ENCODE data around the gene UGT1A4.

The UGT1A4 gene

DNA sequence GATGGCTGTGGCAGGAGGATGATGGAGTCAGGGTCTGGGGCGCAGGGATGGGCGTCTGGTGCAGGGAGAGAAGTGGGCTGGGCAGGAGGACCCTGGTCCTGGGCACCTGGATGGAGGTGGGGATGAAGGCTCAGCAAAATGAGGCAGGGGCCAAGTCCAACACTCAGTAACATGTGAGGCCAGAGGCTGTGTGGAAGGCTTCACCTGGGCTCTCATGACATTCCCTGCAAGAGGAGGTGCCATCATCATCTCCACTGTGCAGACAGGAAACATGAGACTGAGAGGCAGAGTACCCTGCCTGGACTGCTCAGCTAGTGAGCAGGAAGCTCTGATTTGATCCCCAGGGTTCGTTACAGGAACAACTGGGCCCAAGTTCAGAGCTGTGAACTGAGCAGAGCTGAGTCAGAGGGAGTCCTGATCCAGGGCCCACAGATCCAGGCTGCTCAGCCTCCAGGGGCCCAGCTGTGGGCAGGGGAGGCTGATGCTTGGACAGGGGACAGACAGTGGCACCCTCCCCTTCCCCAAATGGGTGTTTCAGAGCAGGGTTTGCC lies 98.9 kb downstream of the UGT1A4 start:
- Histone ChIP-seq H3K27me3 (no peaks in the 10 kb centered on the region), H3K4me1 (peaks cover 13% of the 10 kb centered on the region), H3K4me3 (ENCODE audit: low read depth, low read length) (no peak overlapping the region), H3K36me3 (no peaks in the 10 kb centered on the region), H3K9me3 (no peaks in the 10 kb centered on the region)
- DNase-seq = peak; percentile 6
- TF ChIP-seq CTCF (IDR thresholded peaks at IDR 0.05; ENCODE audit: low read depth, low read length) = no peak

GRCh38 chr2:233817995-233818638 lies 99.6 kb downstream of the UGT1A4 start:
- Histone ChIP-seq H3K9me3 (no peaks in the 10 kb centered on the region), H3K4me1 (peaks cover 13% of the 10 kb centered on the region), H3K4me3 (ENCODE audit: low read depth, low read length) (no peak overlapping the region), H3K36me3 (no peaks in the 10 kb centered on the region), H3K27me3 (no peaks in the 10 kb centered on the region)
- no peak for DNase-seq
- no peak for TF ChIP-seq CTCF (IDR thresholded peaks at IDR 0.05; ENCODE audit: low read depth, low read length)

DNA sequence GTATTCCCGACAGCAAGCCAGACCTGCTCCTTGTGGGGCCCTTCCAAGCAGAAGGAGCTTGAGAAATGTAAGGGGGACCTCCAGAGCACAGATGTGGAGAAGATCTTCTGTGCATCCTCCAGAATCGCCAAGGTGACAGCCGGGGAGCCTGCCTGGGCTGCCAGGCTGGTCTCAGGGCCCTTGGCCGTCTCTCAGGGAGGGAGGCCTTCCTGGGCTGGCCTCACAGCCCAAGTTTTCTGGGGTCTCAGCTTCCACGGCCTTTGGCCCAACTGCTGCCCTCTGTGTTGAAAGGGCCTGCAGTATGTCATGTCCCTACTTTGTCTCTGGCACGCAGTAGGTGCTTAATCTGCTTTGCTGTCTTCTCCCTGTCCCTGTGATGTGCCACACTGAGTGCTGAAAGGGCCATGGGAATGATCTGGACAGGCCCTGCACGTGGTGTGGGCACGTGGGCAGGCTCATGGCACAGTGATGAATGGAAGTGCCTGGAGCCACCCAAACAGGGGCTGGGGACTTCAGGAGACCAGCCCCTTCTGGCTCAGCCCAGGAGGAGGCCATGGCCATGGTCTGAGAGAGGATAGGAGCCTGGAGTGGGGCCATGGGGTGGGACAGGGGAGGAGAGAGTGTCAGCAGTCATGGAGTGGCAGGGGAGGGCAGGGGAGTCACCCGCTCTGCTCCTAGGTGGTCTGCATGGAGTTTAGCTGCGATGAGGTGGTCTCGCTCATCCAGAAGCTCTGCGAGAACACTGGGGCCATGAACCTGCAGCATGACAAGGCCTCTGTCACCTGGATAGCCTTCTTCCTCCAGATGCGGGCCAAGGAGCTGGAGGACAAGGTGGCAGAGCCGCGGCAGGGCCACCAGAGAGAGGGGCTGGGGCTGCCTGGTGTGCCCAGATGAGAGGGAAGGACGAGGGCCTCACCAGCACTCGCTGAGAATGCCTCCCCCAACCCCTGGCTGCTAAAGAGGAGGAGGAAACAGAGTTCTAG lies 100.4 kb downstream of the UGT1A4 start:
- H3K4me1 ChIP-seq = peaks cover 13% of the 10 kb centered on the region
- no peak for TF ChIP-seq CTCF (IDR thresholded peaks at IDR 0.05; ENCODE audit: low read depth, low read length)
- H3K4me3 ChIP-seq (ENCODE audit: low read depth, low read length) = no peak overlapping the region
- no peak for DNase-seq
- H3K9me3 ChIP-seq = no peaks in the 10 kb centered on the region
- H3K27me3 ChIP-seq = no peaks in the 10 kb centered on the region
- no peaks in the 10 kb centered on the region for H3K36me3 ChIP-seq

DNA sequence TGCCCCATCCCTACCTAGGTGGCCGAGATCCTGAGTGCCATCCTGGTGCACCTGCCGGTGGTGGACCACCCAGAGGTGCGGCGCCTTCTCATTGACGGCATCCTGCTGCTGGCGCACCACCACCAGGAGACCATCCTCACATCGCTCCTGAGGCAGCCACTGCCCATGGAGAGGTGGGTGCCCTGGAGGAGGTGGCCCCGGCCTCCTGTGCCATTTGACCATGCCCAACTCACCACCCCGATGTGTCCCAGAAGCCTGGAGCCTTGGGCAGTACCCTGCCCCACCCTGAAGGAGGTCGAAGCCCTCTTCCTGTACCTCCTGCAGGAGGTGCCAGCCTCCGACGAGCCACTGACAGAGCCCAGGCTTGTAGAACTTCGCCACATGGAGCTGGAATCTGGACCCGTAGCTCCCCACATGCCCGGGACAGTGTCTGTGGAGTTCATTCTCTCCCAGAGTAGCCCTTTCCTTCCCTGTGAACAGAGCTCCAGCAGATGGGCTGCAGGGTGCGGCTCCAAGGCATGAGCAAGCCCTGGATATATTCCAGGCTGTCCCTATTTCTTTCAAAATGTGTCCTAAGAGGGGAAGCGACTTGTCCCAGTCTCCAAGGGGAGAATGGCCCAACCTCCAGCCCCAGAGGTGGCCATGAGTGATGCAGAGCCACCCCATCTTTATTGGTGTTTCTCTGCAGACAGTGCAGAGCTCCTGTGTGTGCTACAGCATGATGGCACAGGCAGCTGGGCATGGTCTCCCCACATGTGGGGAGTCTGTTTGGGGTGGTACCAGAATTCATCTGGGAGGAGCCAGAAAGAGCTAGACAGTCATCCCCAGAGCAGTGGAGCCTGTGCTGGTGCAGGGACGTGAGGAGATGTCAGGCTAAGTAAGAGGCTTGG lies 101.6 kb downstream of the UGT1A4 start:
- Histone ChIP-seq H3K4me3 (ENCODE audit: low read depth, low read length) (no peak overlapping the region), H3K9me3 (no peaks in the 10 kb centered on the region)
- TF ChIP-seq CTCF (IDR thresholded peaks at IDR 0.05; ENCODE audit: low read depth, low read length) = no peak

GRCh38 chr2:233820774-233821105 lies 102.2 kb downstream of the UGT1A4 start:
- no peak for DNase-seq
- no peaks in the 10 kb centered on the region for H3K36me3 ChIP-seq
- no peak overlapping the region for H3K4me3 ChIP-seq (ENCODE audit: low read depth, low read length)
- peaks cover 13% of the 10 kb centered on the region for H3K4me1 ChIP-seq
- no peaks in the 10 kb centered on the region for H3K27me3 ChIP-seq
- TF ChIP-seq CTCF (IDR thresholded peaks at IDR 0.05; ENCODE audit: low read depth, low read length) = no peak
- H3K9me3 ChIP-seq = no peaks in the 10 kb centered on the region

More for the DNA sequence above, 101.6 kb downstream of the UGT1A4 start:
- no peak for DNase-seq
- Histone ChIP-seq H3K36me3 (no peaks in the 10 kb centered on the region), H3K27me3 (no peaks in the 10 kb centered on the region), H3K4me1 (peaks cover 13% of the 10 kb centered on the region)
